ENCODE measurements around the gene ZNF521.

ZNF521 gene

GRCh38 chr18:25299426-25300300, 52.3 kb downstream of the ZNF521 start:
- H3K9me3 Mint-ChIP-seq: peaks cover 3% of the 10 kb centered on the region
- no peaks in the 10 kb centered on the region for H3K27me3 Mint-ChIP-seq
- peaks cover 2% of the 10 kb centered on the region for H3K36me3 Mint-ChIP-seq (ENCODE audit: insufficient read depth)
- no peak overlapping the region for H3K27ac Mint-ChIP-seq (ENCODE audit: low read depth)
- no peak overlapping the region for H3K4me3 Mint-ChIP-seq
- H3K4me1 Mint-ChIP-seq: no peaks in the 10 kb centered on the region
- DNase-seq (ENCODE audit: low spot score in 2 of 2) (no peak), ATAC-seq (replicated peaks; ENCODE audit: extremely low read depth, poor library complexity, severe bottlenecking) (no peak)

GRCh38 chr18:25298853-25299274, 53.1 kb downstream of the ZNF521 start:
- Mint-ChIP-seq H3K36me3 (ENCODE audit: insufficient read depth) (no peaks in the 10 kb centered on the region), H3K27ac (ENCODE audit: low read depth) (no peak overlapping the region), H3K4me3 (no peak overlapping the region), H3K27me3 (no peaks in the 10 kb centered on the region), H3K4me1 (no peaks in the 10 kb centered on the region), H3K9me3 (no peaks in the 10 kb centered on the region)
- DNase-seq (ENCODE audit: low spot score in 2 of 2) (no peak), ATAC-seq (replicated peaks; ENCODE audit: extremely low read depth, poor library complexity, severe bottlenecking) (no peak)

GRCh38 chr18:25295624-25296138, 56.3 kb downstream of the ZNF521 start:
- no peak overlapping the region for H3K4me3 Mint-ChIP-seq
- H3K9me3 Mint-ChIP-seq: no peaks in the 10 kb centered on the region
- no peaks in the 10 kb centered on the region for H3K36me3 Mint-ChIP-seq (ENCODE audit: insufficient read depth)
- H3K4me1 Mint-ChIP-seq: no peaks in the 10 kb centered on the region
- peaks cover 10% of the 10 kb centered on the region for H3K27me3 Mint-ChIP-seq
- no peak for DNase-seq (ENCODE audit: low spot score in 2 of 2)
- no peak overlapping the region for H3K27ac Mint-ChIP-seq (ENCODE audit: low read depth)
- ATAC-seq (replicated peaks; ENCODE audit: extremely low read depth, poor library complexity, severe bottlenecking): no peak

GRCh38 chr18:25291150-25291549, 60.8 kb downstream of the ZNF521 start:
- Mint-ChIP-seq H3K27me3 (peaks cover 10% of the 10 kb centered on the region), H3K4me3 (no peak overlapping the region), H3K9me3 (no peaks in the 10 kb centered on the region), H3K27ac (ENCODE audit: low read depth) (no peak overlapping the region), H3K36me3 (ENCODE audit: insufficient read depth) (no peaks in the 10 kb centered on the region), H3K4me1 (no peaks in the 10 kb centered on the region)
- no peak for ATAC-seq (replicated peaks; ENCODE audit: extremely low read depth, poor library complexity, severe bottlenecking)
- no peak for DNase-seq (ENCODE audit: low spot score in 2 of 2)

- DNase-seq (ENCODE audit: low spot score in 2 of 2): no peak
- H3K9me3 Mint-ChIP-seq: no peaks in the 10 kb centered on the region
These were observed 62.9 kb downstream of the ZNF521 start for GRCh38 chr18:25289001-25289631.

GRCh38 chr18:25288340-25288938, 63.5 kb downstream of the ZNF521 start:
- no peak for DNase-seq (ENCODE audit: low spot score in 2 of 2)
- no peak for ATAC-seq (replicated peaks; ENCODE audit: extremely low read depth, poor library complexity, severe bottlenecking)
- Mint-ChIP-seq H3K9me3 (no peaks in the 10 kb centered on the region), H3K27ac (ENCODE audit: low read depth) (no peak overlapping the region), H3K27me3 (peaks cover 10% of the 10 kb centered on the region), H3K4me1 (no peaks in the 10 kb centered on the region), H3K36me3 (ENCODE audit: insufficient read depth) (no peaks in the 10 kb centered on the region), H3K4me3 (no peak overlapping the region)

More at GRCh38 chr18:25289001-25289631, 62.9 kb downstream of the ZNF521 start:
- H3K36me3 Mint-ChIP-seq (ENCODE audit: insufficient read depth): no peaks in the 10 kb centered on the region
- H3K4me1 Mint-ChIP-seq: no peaks in the 10 kb centered on the region
- H3K27me3 Mint-ChIP-seq: peaks cover 10% of the 10 kb centered on the region
- no peak for ATAC-seq (replicated peaks; ENCODE audit: extremely low read depth, poor library complexity, severe bottlenecking)
- H3K27ac Mint-ChIP-seq (ENCODE audit: low read depth): no peak overlapping the region
- no peak overlapping the region for H3K4me3 Mint-ChIP-seq

- no peaks in the 10 kb centered on the region for H3K36me3 Mint-ChIP-seq (ENCODE audit: insufficient read depth)
- no peak for DNase-seq (ENCODE audit: low spot score in 2 of 2)
- H3K4me1 Mint-ChIP-seq: no peaks in the 10 kb centered on the region
- ATAC-seq (replicated peaks; ENCODE audit: extremely low read depth, poor library complexity, severe bottlenecking): no peak
- no peaks in the 10 kb centered on the region for H3K9me3 Mint-ChIP-seq
- H3K27me3 Mint-ChIP-seq: peaks cover 7% of the 10 kb centered on the region
- H3K4me3 Mint-ChIP-seq: no peak overlapping the region
- H3K27ac Mint-ChIP-seq (ENCODE audit: low read depth): no peak overlapping the region
These were observed 64.9 kb downstream of the ZNF521 start for GRCh38 chr18:25287106-25287505.

- ATAC-seq (replicated peaks; ENCODE audit: extremely low read depth, poor library complexity, severe bottlenecking) (no peak), DNase-seq (ENCODE audit: low spot score in 2 of 2) (no peak)
- Mint-ChIP-seq H3K36me3 (ENCODE audit: insufficient read depth) (no peaks in the 10 kb centered on the region), H3K27ac (ENCODE audit: low read depth) (no peak overlapping the region), H3K4me3 (no peak overlapping the region), H3K9me3 (no peaks in the 10 kb centered on the region), H3K4me1 (no peaks in the 10 kb centered on the region), H3K27me3 (peaks cover 11% of the 10 kb centered on the region)
These were observed 67.0 kb downstream of the ZNF521 start for GRCh38 chr18:25284861-25285550.

- no peak overlapping the region for H3K4me3 Mint-ChIP-seq
These were observed 67.7 kb downstream of the ZNF521 start for GRCh38 chr18:25284281-25284680.

GRCh38 chr18:25283781-25284180, 68.2 kb downstream of the ZNF521 start:
- Mint-ChIP-seq H3K4me3 (no peak overlapping the region), H3K4me1 (no peaks in the 10 kb centered on the region), H3K36me3 (ENCODE audit: insufficient read depth) (no peaks in the 10 kb centered on the region), H3K9me3 (no peaks in the 10 kb centered on the region), H3K27me3 (peaks cover 11% of the 10 kb centered on the region), H3K27ac (ENCODE audit: low read depth) (no peak overlapping the region)
- ATAC-seq (replicated peaks; ENCODE audit: extremely low read depth, poor library complexity, severe bottlenecking) (no peak), DNase-seq (ENCODE audit: low spot score in 2 of 2) (no peak)

More at GRCh38 chr18:25284281-25284680, 67.7 kb downstream of the ZNF521 start:
- H3K27ac Mint-ChIP-seq (ENCODE audit: low read depth): no peak overlapping the region
- H3K4me1 Mint-ChIP-seq: no peaks in the 10 kb centered on the region
- ATAC-seq (replicated peaks; ENCODE audit: extremely low read depth, poor library complexity, severe bottlenecking) (no peak), DNase-seq (ENCODE audit: low spot score in 2 of 2) (no peak)
- H3K27me3 Mint-ChIP-seq: peaks cover 11% of the 10 kb centered on the region
- no peaks in the 10 kb centered on the region for H3K36me3 Mint-ChIP-seq (ENCODE audit: insufficient read depth)
- no peaks in the 10 kb centered on the region for H3K9me3 Mint-ChIP-seq

- no peaks in the 10 kb centered on the region for H3K9me3 Mint-ChIP-seq
- H3K4me3 Mint-ChIP-seq: no peak overlapping the region
- ATAC-seq (replicated peaks; ENCODE audit: extremely low read depth, poor library complexity, severe bottlenecking) (no peak), DNase-seq (ENCODE audit: low spot score in 2 of 2) (no peak)
- no peak overlapping the region for H3K27ac Mint-ChIP-seq (ENCODE audit: low read depth)
- no peaks in the 10 kb centered on the region for H3K4me1 Mint-ChIP-seq
- no peaks in the 10 kb centered on the region for H3K36me3 Mint-ChIP-seq (ENCODE audit: insufficient read depth)
- peaks cover 11% of the 10 kb centered on the region for H3K27me3 Mint-ChIP-seq
These were observed 68.9 kb downstream of the ZNF521 start for GRCh38 chr18:25282896-25283703.

GRCh38 chr18:25282282-25282681, 69.7 kb downstream of the ZNF521 start:
- Mint-ChIP-seq H3K27me3 (peaks cover 11% of the 10 kb centered on the region), H3K27ac (ENCODE audit: low read depth) (no peak overlapping the region), H3K36me3 (ENCODE audit: insufficient read depth) (no peaks in the 10 kb centered on the region), H3K4me1 (no peaks in the 10 kb centered on the region), H3K9me3 (no peaks in the 10 kb centered on the region), H3K4me3 (no peak overlapping the region)
- DNase-seq (ENCODE audit: low spot score in 2 of 2): no peak
- no peak for ATAC-seq (replicated peaks; ENCODE audit: extremely low read depth, poor library complexity, severe bottlenecking)

Measured in central memory CD8-positive, alpha-beta T cell (primary cell).